Left ventricle myocardium inferior (tissue), 1 donor: ENCODE data around the gene HEXD. TPM values are rescaled to one million over a fixed set of nuclear protein-coding genes. Genes with fewer than 3 reads are reported as not detected.

Experiments used
- DNase-seq: peaks from one replicate; pipeline ENCODE4 v3.0.0-alpha.2; 2020
- H3K27ac ChIP-seq: fragments of 200-600 bp; replicated peaks from 2 replicates; pipeline ENCODE4 v1.8.0; 2021
- H3K27me3 ChIP-seq: fragments of 200-600 bp; 2 replicates; pipeline ENCODE4 v1.8.0; 2021; ENCODE audit warnings: low read depth
- H3K36me3 ChIP-seq: fragments of 200-600 bp; 2 replicates; pipeline ENCODE4 v1.8.0; 2021
- H3K4me1 ChIP-seq: fragments of 200-600 bp; 2 replicates; pipeline ENCODE4 v1.8.0; 2021
- H3K4me3 ChIP-seq: fragments of 200-600 bp; 2 replicates; pipeline ENCODE4 v1.8.0; 2021; ENCODE audit warnings: mild to moderate bottlenecking, moderate library complexity
- H3K9me3 ChIP-seq: fragments of 200-600 bp; replicated peaks from 2 replicates; pipeline ENCODE4 v1.8.0; 2021
- CTCF ChIP-seq: fragments of 200-600 bp; IDR thresholded peaks from 2 replicates; pipeline ENCODE4 v1.8.0; 2021; ENCODE audit warnings: antibody characterized with exemption, mild to moderate bottlenecking, borderline replicate concordance
- intact Hi-C: fragments of 100-400 bp; cut with micrococcal nuclease; formaldehyde crosslinking; loops from one replicate; pipeline ENCODE4 v1.11.0; 2022
- total RNA-seq: library from RNA; stranded (reverse); fragmentation: NEBNext Ultra II Directional; extraction: Animal tissue kit (Norgen Biotek cat#: 25700); gene quantifications from one replicate; pipeline ENCODE4 v1.2.1, GENCODE V29; 2021
- donor health status: DM: no; HTN: yes; CAD: no; lungs with severe emphysema.

The HEXD gene
- total RNA-seq, 1 donor from 2014 or later = 14.1 TPM

- intact Hi-C loops = no loop called here
- H3K27ac ChIP-seq = no peak overlapping the region
- H3K9me3 ChIP-seq = no peaks in the 10 kb centered on the region
- no peaks in the 10 kb centered on the region for H3K27me3 ChIP-seq
- H3K4me3 ChIP-seq = no peak overlapping the region
- no peak for DNase-seq
- H3K4me1 ChIP-seq = peaks cover 16% of the 10 kb centered on the region
- peaks cover 94% of the 10 kb centered on the region for H3K36me3 ChIP-seq
- TF ChIP-seq CTCF = no peak
These were observed 50.5 kb downstream of the HEXD start for GRCh38 chr17:82468692-82469091.

- H3K27ac ChIP-seq = no peak overlapping the region
- no peak for TF ChIP-seq CTCF
- H3K4me3 ChIP-seq = no peak overlapping the region
- DNase-seq = no peak
- H3K27me3 ChIP-seq = no peaks in the 10 kb centered on the region
- H3K4me1 ChIP-seq = peaks cover 2% of the 10 kb centered on the region
- intact Hi-C loops = no loop called here
- H3K9me3 ChIP-seq = no peaks in the 10 kb centered on the region
- H3K36me3 ChIP-seq = peaks cover 97% of the 10 kb centered on the region
These were observed 51.9 kb downstream of the HEXD start for GRCh38 chr17:82470065-82470464.

GRCh38 chr17:82474223-82475010, 56.3 kb downstream of the HEXD start:
- Histone ChIP-seq H3K9me3 (no peaks in the 10 kb centered on the region), H3K4me1 (no peaks in the 10 kb centered on the region), H3K4me3 (no peak overlapping the region), H3K27ac (no peak overlapping the region), H3K27me3 (no peaks in the 10 kb centered on the region), H3K36me3 (peaks cover 97% of the 10 kb centered on the region)
- DNase-seq = no peak
- no peak for TF ChIP-seq CTCF
- intact Hi-C loops = no loop called here

- intact Hi-C loops = no loop called here
- no peak for DNase-seq
- Histone ChIP-seq H3K4me1 (no peaks in the 10 kb centered on the region), H3K27me3 (no peaks in the 10 kb centered on the region), H3K4me3 (no peak overlapping the region), H3K27ac (no peak overlapping the region), H3K36me3 (peaks cover 97% of the 10 kb centered on the region), H3K9me3 (no peaks in the 10 kb centered on the region)
- TF ChIP-seq CTCF = no peak
These were observed 57.3 kb downstream of the HEXD start for GRCh38 chr17:82475458-82475857.

- H3K4me3 ChIP-seq = no peak overlapping the region
- no peaks in the 10 kb centered on the region for H3K4me1 ChIP-seq
- no peaks in the 10 kb centered on the region for H3K9me3 ChIP-seq
- H3K36me3 ChIP-seq = peaks cover 99% of the 10 kb centered on the region
- no peak overlapping the region for H3K27ac ChIP-seq
- no peaks in the 10 kb centered on the region for H3K27me3 ChIP-seq
- no peak for DNase-seq
- TF ChIP-seq CTCF = no peak
- intact Hi-C loops = no loop called here
These were observed 59.8 kb downstream of the HEXD start for GRCh38 chr17:82477934-82478333.
